H7 (cell line): ENCODE measurements around the gene COL6A3. TPM values are rescaled to one million over a fixed set of nuclear protein-coding genes. Genes with fewer than 3 reads are reported as not detected.
"Not testable (repeated sequence)": the region's sequence is repeated elsewhere in the genome, so short reads cannot be mapped to it uniquely, and the experiment has no call there.

ENCODE experiments used
- DNase-seq: peaks from one replicate; pipeline ENCODE4 v3.0.0; 2012
- H3K27me3 ChIP-seq: 2 replicates; pipeline ENCODE4 v1.6.0; 2011; ENCODE audit warnings: mild to moderate bottlenecking, low read length; ENCODE audit not compliant: control insufficient read depth, insufficient read depth
- H3K36me3 ChIP-seq: replicated peaks from 2 replicates; pipeline ENCODE4 v1.5.1; 2011; ENCODE audit warnings: low read length; ENCODE audit not compliant: control insufficient read depth, insufficient read depth
- H3K4me3 ChIP-seq: 2 replicates; pipeline ENCODE4 v1.5.1; 2011; ENCODE audit warnings: low read depth, mild to moderate bottlenecking, control low read depth, low read length, moderate library complexity; ENCODE audit not compliant: insufficient read depth
- total RNA-seq: library from RNA; depleted of rRNA; stranded (reverse); fragments of >200 nt; shearing (Covaris generic); gene quantifications from 2 replicates; pipeline ENCODE4 v1.2.3, GENCODE V29; 2014

Gene COL6A3
- total RNA-seq, 1 experiment from 2014 or later, result 5.1 TPM

GRCh38 chr2:237306083-237306786, 107.7 kb downstream of the COL6A3 start:
- H3K36me3 ChIP-seq, result no peaks in the 10 kb centered on the region
- no peak overlapping the region for H3K4me3 ChIP-seq
- DNase-seq, result no peak
- no peaks in the 10 kb centered on the region for H3K27me3 ChIP-seq

- Histone ChIP-seq H3K4me3 (no peak overlapping the region), H3K27me3 (no peaks in the 10 kb centered on the region), H3K36me3 (no peaks in the 10 kb centered on the region)
- DNase-seq, result no peak
Measured at GRCh38 chr2:237305579-237305978, 108.4 kb downstream of the COL6A3 start.

- Histone ChIP-seq H3K27me3 (no peaks in the 10 kb centered on the region), H3K36me3 (no peaks in the 10 kb centered on the region), H3K4me3 (no peak overlapping the region)
- DNase-seq, result no peak
Measured at GRCh38 chr2:237304763-237305514, 109.0 kb downstream of the COL6A3 start.

- not testable (repeated sequence) for H3K36me3 ChIP-seq, DNase-seq, H3K4me3 ChIP-seq, H3K27me3 ChIP-seq
Measured at GRCh38 chr2:237303244-237303643, 110.7 kb downstream of the COL6A3 start.

GRCh38 chr2:237301595-237301994, 112.4 kb downstream of the COL6A3 start:
- no peak overlapping the region for H3K4me3 ChIP-seq
- no peaks in the 10 kb centered on the region for H3K36me3 ChIP-seq
- DNase-seq, result no peak
- H3K27me3 ChIP-seq, result no peaks in the 10 kb centered on the region

- no peak for DNase-seq
- Histone ChIP-seq H3K4me3 (no peak overlapping the region), H3K36me3 (no peaks in the 10 kb centered on the region), H3K27me3 (no peaks in the 10 kb centered on the region)
Measured at GRCh38 chr2:237300739-237301138, 113.2 kb downstream of the COL6A3 start.

GRCh38 chr2:237299906-237300305, 114.1 kb downstream of the COL6A3 start:
- Histone ChIP-seq H3K27me3 (no peaks in the 10 kb centered on the region), H3K4me3 (no peak overlapping the region), H3K36me3 (no peaks in the 10 kb centered on the region)
- DNase-seq, result no peak

- Histone ChIP-seq H3K4me3 (no peak overlapping the region), H3K36me3 (no peaks in the 10 kb centered on the region), H3K27me3 (no peaks in the 10 kb centered on the region)
- no peak for DNase-seq
Measured at GRCh38 chr2:237298151-237299118, 115.5 kb downstream of the COL6A3 start.

- DNase-seq, result no peak
- Histone ChIP-seq H3K36me3 (no peaks in the 10 kb centered on the region), H3K27me3 (no peaks in the 10 kb centered on the region), H3K4me3 (no peak overlapping the region)
Measured at GRCh38 chr2:237297421-237298150, 116.4 kb downstream of the COL6A3 start.

GRCh38 chr2:237296756-237297155, 117.2 kb downstream of the COL6A3 start:
- no peak for DNase-seq
- Histone ChIP-seq H3K4me3 (no peak overlapping the region), H3K27me3 (no peaks in the 10 kb centered on the region), H3K36me3 (no peaks in the 10 kb centered on the region)

GRCh38 chr2:237295889-237296480, 118.0 kb downstream of the COL6A3 start:
- no peaks in the 10 kb centered on the region for H3K27me3 ChIP-seq
- no peak overlapping the region for H3K4me3 ChIP-seq
- no peak for DNase-seq
- H3K36me3 ChIP-seq, result no peaks in the 10 kb centered on the region

- no peak for DNase-seq
- Histone ChIP-seq H3K27me3 (no peaks in the 10 kb centered on the region), H3K4me3 (no peak overlapping the region), H3K36me3 (no peaks in the 10 kb centered on the region)
Measured at GRCh38 chr2:237294460-237294859, 119.5 kb downstream of the COL6A3 start.

- H3K27me3 ChIP-seq, result no peaks in the 10 kb centered on the region
- DNase-seq, result no peak
Measured at GRCh38 chr2:237293978-237294377, 120.0 kb downstream of the COL6A3 start.

More at GRCh38 chr2:237293978-237294377, 120.0 kb downstream of the COL6A3 start:
- Histone ChIP-seq H3K36me3 (no peaks in the 10 kb centered on the region), H3K4me3 (no peak overlapping the region)
